Neural cell (in vitro differentiated cells): ENCODE data around the gene TIAM2. TPM values are rescaled to one million over a fixed set of nuclear protein-coding genes. Genes with fewer than 3 reads are reported as not detected.

Source experiments
- H2AFZ ChIP-seq: fragments of 200-600, 300-800 bp; sonication (generic), shearing (Covaris generic); 2 replicates; pipeline ENCODE4 v1.6.0; 2014; ENCODE audit warnings: low read depth, mild to moderate bottlenecking, antibody characterized with exemption, low read length, moderate library complexity
- H3F3A ChIP-seq: fragments of 200-600 bp; shearing (Covaris generic); 2 replicates; pipeline ENCODE4 v1.6.1; 2016; ENCODE audit warnings: mild to moderate bottlenecking, moderate library complexity, mixed read lengths, antibody characterized with exemption, low read length; ENCODE audit not compliant: insufficient read depth, poor library complexity, severe bottlenecking
- H3K27ac ChIP-seq: fragments of 200-600, 300-800 bp; sonication (generic), shearing (Covaris generic); 2 replicates; pipeline ENCODE4 v1.5.1; 2014; ENCODE audit warnings: mild to moderate bottlenecking, low read length, moderate library complexity
- H3K27me3 ChIP-seq: fragments of 300-800, 200-600 bp; sonication (generic), shearing (Covaris generic); 2 replicates; pipeline ENCODE4 v1.6.0; 2014; ENCODE audit warnings: mild to moderate bottlenecking, low read depth, low read length, moderate library complexity; ENCODE audit not compliant: insufficient read depth
- H3K36me3 ChIP-seq: fragments of 300-800, 200-600 bp; sonication (generic), shearing (Covaris generic); 2 replicates; pipeline ENCODE4 v1.5.1; 2014; ENCODE audit warnings: mild to moderate bottlenecking, antibody characterized with exemption, low read length, moderate library complexity; ENCODE audit not compliant: insufficient read depth
- H3K4me2 ChIP-seq: fragments of 300-800, 200-600 bp; sonication (generic), shearing (Covaris generic); 2 replicates; pipeline ENCODE4 v1.6.0; 2014; ENCODE audit warnings: mild to moderate bottlenecking, low read length
- H3K4me3 ChIP-seq: fragments of 300-800, 200-600 bp; sonication (generic), shearing (Covaris generic); 2 replicates; pipeline ENCODE4 v1.5.1; 2014; ENCODE audit warnings: mild to moderate bottlenecking, low read length, moderate library complexity
- H3K79me2 ChIP-seq: fragments of 200-600 bp; shearing (Covaris generic); replicated peaks from 2 replicates; pipeline ENCODE4 v1.6.0; 2014; ENCODE audit warnings: mild to moderate bottlenecking, low read length, moderate library complexity; ENCODE audit not compliant: insufficient read depth
- H3K9ac ChIP-seq: fragments of 300-800, 200-600 bp; sonication (generic), shearing (Covaris generic); 2 replicates; pipeline ENCODE4 v1.6.1; 2016; ENCODE audit warnings: mild to moderate bottlenecking, low read length, mixed read lengths
- H3K9me2 ChIP-seq: fragments of 200-600 bp; shearing (Covaris generic); 2 replicates; pipeline ENCODE4 v1.6.1; 2016; ENCODE audit warnings: mild to moderate bottlenecking, low read length, mixed read lengths; ENCODE audit not compliant: insufficient read depth
- H3K9me3 ChIP-seq: fragments of 200-600, 300-800 bp; sonication (generic), shearing (Covaris generic); 2 replicates; pipeline ENCODE4 v1.6.1; 2016; ENCODE audit warnings: mild to moderate bottlenecking, mixed run types, low read length, moderate library complexity, mixed read lengths
- H4K20me1 ChIP-seq: fragments of 200-600 bp; shearing (Covaris generic); 2 replicates; pipeline ENCODE4 v1.6.1; 2016; ENCODE audit warnings: mild to moderate bottlenecking, mixed run types; ENCODE audit not compliant: insufficient read depth
- CTCF ChIP-seq: fragments of 450-650 bp; IDR thresholded peaks from 2 replicates; pipeline ENCODE4 v1.5.1; 2014; ENCODE audit warnings: antibody characterized with exemption, mild to moderate bottlenecking, moderate library complexity; ENCODE audit not compliant: poor library complexity, severe bottlenecking
- EP300 ChIP-seq: fragments of 450-650 bp; conservative IDR thresholded peaks from 2 replicates; pipeline ENCODE4 v1.6.1; 2014; ENCODE audit warnings: antibody characterized with exemption, mild to moderate bottlenecking, moderate library complexity; ENCODE audit not compliant: poor library complexity, severe bottlenecking
- EZH2 ChIP-seq: fragments of 200-600, 300-800 bp; shearing (Covaris generic), sonication (generic); IDR thresholded peaks from 2 replicates; pipeline ENCODE4 v1.6.1; 2014; ENCODE audit warnings: antibody characterized with exemption, low read length, borderline replicate concordance, mild to moderate bottlenecking; ENCODE audit not compliant: insufficient read depth, poor library complexity, severe bottlenecking
- MXI1 ChIP-seq: fragments of 450-650 bp; conservative IDR thresholded peaks from 2 replicates; pipeline ENCODE4 v1.6.1; 2014; ENCODE audit warnings: antibody characterized with exemption, mild to moderate bottlenecking; ENCODE audit not compliant: poor library complexity, severe bottlenecking
- POLR2AphosphoS5 ChIP-seq: IDR thresholded peaks from 2 replicates; pipeline ENCODE4 v1.6.1; 2012
- RAD21 ChIP-seq: fragments of 450-650 bp; conservative IDR thresholded peaks from 2 replicates; pipeline ENCODE4 v1.6.1; 2014; ENCODE audit warnings: antibody characterized with exemption, mild to moderate bottlenecking, moderate library complexity
- SMC3 ChIP-seq: fragments of 450-650 bp; conservative IDR thresholded peaks from 2 replicates; pipeline ENCODE4 v1.6.1; 2014; ENCODE audit warnings: antibody characterized with exemption, mild to moderate bottlenecking, moderate library complexity; ENCODE audit not compliant: poor library complexity
- TAF1 ChIP-seq: IDR thresholded peaks from 2 replicates; pipeline ENCODE4 v1.6.1; 2012; ENCODE audit warnings: low read depth
- polyA plus RNA-seq: library from polyadenylated mRNA; depleted of rRNA; stranded (reverse); fragments of >200 nt; gene quantifications from 2 replicates; pipeline ENCODE4 v1.2.3, GENCODE V29; 2014
- TF ChIP-seq, protein P1 (sequence below): IDR thresholded peaks from 2 replicates; pipeline ENCODE4 v1.6.1; 2012; ENCODE audit warnings: borderline replicate concordance

The TIAM2 gene
- polyA plus RNA-seq, 1 donor from 2014 or later: 73.3 TPM

DNA sequence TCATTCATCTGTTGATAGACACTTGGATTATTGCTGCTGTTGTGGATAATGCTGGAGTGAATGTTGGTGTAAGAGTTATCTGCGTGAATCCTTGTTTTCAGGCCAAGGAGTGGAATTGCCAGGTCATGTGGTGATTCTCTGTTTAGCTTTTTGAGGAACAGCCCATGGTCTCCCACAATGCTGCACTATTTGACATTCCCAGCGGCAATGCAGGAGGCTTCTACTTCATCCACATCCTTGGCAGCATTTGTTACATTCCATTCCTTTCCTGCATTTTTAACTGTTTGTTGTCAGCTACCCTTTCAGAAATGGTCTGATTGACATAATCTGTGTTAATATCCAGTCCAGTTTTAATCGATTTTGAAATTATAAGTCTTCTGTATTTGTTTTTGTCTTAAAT, 217.0 kb downstream of the TIAM2 start:
- no peaks in the 10 kb centered on the region for H3K36me3 ChIP-seq
- H3K9me3 ChIP-seq: no peaks in the 10 kb centered on the region
- H3K4me3 ChIP-seq: no peak overlapping the region
- no peak overlapping the region for H2AFZ ChIP-seq
- no peaks in the 10 kb centered on the region for H3K79me2 ChIP-seq
- H3K9ac ChIP-seq: no peak overlapping the region
- no peaks in the 10 kb centered on the region for H4K20me1 ChIP-seq
- H3K4me2 ChIP-seq: no peak overlapping the region
- no peak overlapping the region for H3K27ac ChIP-seq
- no peak for TF ChIP-seq CTCF
- no peak for TF ChIP-seq EP300
- no peaks in the 10 kb centered on the region for H3K27me3 ChIP-seq
- H3K9me2 ChIP-seq: no peaks in the 10 kb centered on the region
- no peaks in the 10 kb centered on the region for H3F3A ChIP-seq

DNA sequence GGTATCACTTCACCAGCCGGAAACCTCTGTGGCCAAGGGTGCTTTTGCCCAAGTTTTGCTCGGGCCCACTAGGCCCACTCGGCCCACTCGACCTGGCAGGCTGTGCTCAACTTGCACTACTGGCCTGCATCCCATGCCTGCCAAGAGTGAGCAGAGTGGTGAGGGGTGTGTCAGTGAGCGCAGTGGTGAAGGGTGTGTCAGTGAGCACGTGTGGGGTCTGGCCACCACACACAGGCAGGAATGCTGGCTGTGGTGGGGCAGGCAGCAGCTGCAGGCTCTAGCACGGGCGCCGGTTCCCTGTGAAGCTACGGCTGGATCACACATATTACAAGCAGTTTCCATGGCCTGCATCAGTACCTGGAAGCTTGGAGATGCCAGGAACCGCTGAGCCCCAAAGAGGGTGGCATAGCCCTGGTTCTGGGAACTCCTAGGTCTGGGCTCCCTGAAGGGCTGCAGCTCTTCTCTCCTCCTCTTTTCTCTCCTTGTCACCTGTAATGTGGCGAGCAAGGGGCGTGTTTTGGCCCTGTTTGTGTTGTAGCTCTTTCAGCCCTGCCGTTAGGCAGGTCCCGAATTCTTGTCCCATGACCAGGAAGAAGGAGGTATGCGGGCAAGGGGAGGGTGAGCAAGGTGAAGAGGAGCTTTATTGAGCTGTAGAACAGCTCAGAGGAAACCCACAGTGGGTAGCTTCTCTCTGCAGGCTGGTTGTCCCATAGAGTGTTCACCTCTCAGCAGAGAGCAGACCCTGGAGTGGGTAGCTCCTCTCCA, 217.7 kb downstream of the TIAM2 start:
- Histone ChIP-seq H4K20me1 (no peaks in the 10 kb centered on the region), H3K79me2 (peaks cover 5% of the 10 kb centered on the region), H3K27me3 (no peaks in the 10 kb centered on the region), H3K4me2 (no peak overlapping the region), H3K4me3 (no peak overlapping the region), H3K9ac (no peak overlapping the region), H3F3A (no peaks in the 10 kb centered on the region), H3K27ac (no peak overlapping the region), H3K36me3 (no peaks in the 10 kb centered on the region), H3K9me2 (no peaks in the 10 kb centered on the region), H2AFZ (no peak overlapping the region), H3K9me3 (no peaks in the 10 kb centered on the region)
- no peak for TF ChIP-seq EZH2
- no peak for TF ChIP-seq POLR2AphosphoS5
- no peak for TF ChIP-seq SMC3
- no peak for TF ChIP-seq TAF1
- no peak for TF ChIP-seq CTCF
- TF ChIP-seq RAD21: no peak
- TF ChIP-seq EP300: no peak
- no peak for TF ChIP-seq MXI1
- TF ChIP-seq, protein P1, sequence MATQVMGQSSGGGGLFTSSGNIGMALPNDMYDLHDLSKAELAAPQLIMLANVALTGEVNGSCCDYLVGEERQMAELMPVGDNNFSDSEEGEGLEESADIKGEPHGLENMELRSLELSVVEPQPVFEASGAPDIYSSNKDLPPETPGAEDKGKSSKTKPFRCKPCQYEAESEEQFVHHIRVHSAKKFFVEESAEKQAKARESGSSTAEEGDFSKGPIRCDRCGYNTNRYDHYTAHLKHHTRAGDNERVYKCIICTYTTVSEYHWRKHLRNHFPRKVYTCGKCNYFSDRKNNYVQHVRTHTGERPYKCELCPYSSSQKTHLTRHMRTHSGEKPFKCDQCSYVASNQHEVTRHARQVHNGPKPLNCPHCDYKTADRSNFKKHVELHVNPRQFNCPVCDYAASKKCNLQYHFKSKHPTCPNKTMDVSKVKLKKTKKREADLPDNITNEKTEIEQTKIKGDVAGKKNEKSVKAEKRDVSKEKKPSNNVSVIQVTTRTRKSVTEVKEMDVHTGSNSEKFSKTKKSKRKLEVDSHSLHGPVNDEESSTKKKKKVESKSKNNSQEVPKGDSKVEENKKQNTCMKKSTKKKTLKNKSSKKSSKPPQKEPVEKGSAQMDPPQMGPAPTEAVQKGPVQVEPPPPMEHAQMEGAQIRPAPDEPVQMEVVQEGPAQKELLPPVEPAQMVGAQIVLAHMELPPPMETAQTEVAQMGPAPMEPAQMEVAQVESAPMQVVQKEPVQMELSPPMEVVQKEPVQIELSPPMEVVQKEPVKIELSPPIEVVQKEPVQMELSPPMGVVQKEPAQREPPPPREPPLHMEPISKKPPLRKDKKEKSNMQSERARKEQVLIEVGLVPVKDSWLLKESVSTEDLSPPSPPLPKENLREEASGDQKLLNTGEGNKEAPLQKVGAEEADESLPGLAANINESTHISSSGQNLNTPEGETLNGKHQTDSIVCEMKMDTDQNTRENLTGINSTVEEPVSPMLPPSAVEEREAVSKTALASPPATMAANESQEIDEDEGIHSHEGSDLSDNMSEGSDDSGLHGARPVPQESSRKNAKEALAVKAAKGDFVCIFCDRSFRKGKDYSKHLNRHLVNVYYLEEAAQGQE: no peak
